ENCODE results near the gene HOXC13. TPM values are rescaled to one million over a fixed set of nuclear protein-coding genes. Genes with fewer than 3 reads are reported as not detected.

The HOXC13 gene
- total RNA-seq, 1 donor from 2014 or later: not detected

- H3K9me3 Mint-ChIP-seq: no peaks in the 10 kb centered on the region
- POLR2A ChIA-PET: no interaction called here
- H3K4me3 Mint-ChIP-seq: no peak overlapping the region
- peaks cover 45% of the 10 kb centered on the region for H3K27me3 Mint-ChIP-seq
- ATAC-seq (ENCODE audit: low read depth) (no peak), DNase-seq (no peak)
- no peaks in the 10 kb centered on the region for H3K36me3 Mint-ChIP-seq (ENCODE audit: low read depth)
- H3K27ac Mint-ChIP-seq: no peak overlapping the region
- H3K4me1 Mint-ChIP-seq: no peaks in the 10 kb centered on the region
- no peak for TF ChIP-seq CTCF (IDR thresholded peaks at IDR 0.05)
- intact Hi-C loops (cut with micrococcal nuclease): no loop called here
- CTCF ChIA-PET: no interaction called here
Observed at GRCh38 chr12:53916788-53917655, 21.6 kb upstream of the HOXC13 start.

GRCh38 chr12:53924521-53925405 lies 13.9 kb upstream of the HOXC13 start:
- intact Hi-C loops (cut with micrococcal nuclease): no loop called here
- H3K36me3 Mint-ChIP-seq (ENCODE audit: low read depth): no peaks in the 10 kb centered on the region
- POLR2A ChIA-PET: no interaction called here
- CTCF ChIA-PET: no interaction called here
- no peak for DNase-seq
- H3K27me3 Mint-ChIP-seq: peaks cover 77% of the 10 kb centered on the region
- no peak overlapping the region for H3K27ac Mint-ChIP-seq
- TF ChIP-seq CTCF (IDR thresholded peaks at IDR 0.05): no peak
- H3K4me3 Mint-ChIP-seq: no peak overlapping the region
- H3K9me3 Mint-ChIP-seq: no peaks in the 10 kb centered on the region
- peaks cover 7% of the 10 kb centered on the region for H3K4me1 Mint-ChIP-seq
- no peak for ATAC-seq (ENCODE audit: low read depth)

GRCh38 chr12:53927220-53928029 lies 11.2 kb upstream of the HOXC13 start:
- DNase-seq (no peak), ATAC-seq (ENCODE audit: low read depth) (no peak)
- Mint-ChIP-seq H3K27ac (no peak overlapping the region), H3K36me3 (ENCODE audit: low read depth) (no peaks in the 10 kb centered on the region), H3K27me3 (peaks cover 83% of the 10 kb centered on the region), H3K4me3 (no peak overlapping the region), H3K9me3 (no peaks in the 10 kb centered on the region), H3K4me1 (peaks cover 7% of the 10 kb centered on the region)
- ChIA-PET CTCF (no interaction called here), POLR2A (interaction anchor here (0.6 kb wide), 1 partner anchor 265 kb away, joined by 5 read pairs; no protein-coding TSS in a partner anchor)
- no peak for TF ChIP-seq CTCF (IDR thresholded peaks at IDR 0.05)
- intact Hi-C loops (cut with micrococcal nuclease): no loop called here

GRCh38 chr12:53928054-53928835 lies 10.4 kb upstream of the HOXC13 start:
- intact Hi-C loops (cut with micrococcal nuclease): no loop called here
- H3K4me3 Mint-ChIP-seq: no peak overlapping the region

More at GRCh38 chr12:53928054-53928835, 10.4 kb upstream of the HOXC13 start:
- DNase-seq (no peak), ATAC-seq (ENCODE audit: low read depth) (no peak)
- no peaks in the 10 kb centered on the region for H3K36me3 Mint-ChIP-seq (ENCODE audit: low read depth)
- no peak for TF ChIP-seq CTCF (IDR thresholded peaks at IDR 0.05)
- peaks cover 7% of the 10 kb centered on the region for H3K4me1 Mint-ChIP-seq
- POLR2A ChIA-PET: interaction anchor here (0.6 kb wide), 1 partner anchor 264 kb away, joined by 5 read pairs; no protein-coding TSS in a partner anchor
- H3K27me3 Mint-ChIP-seq: peaks cover 83% of the 10 kb centered on the region
- CTCF ChIA-PET: no interaction called here
- no peak overlapping the region for H3K27ac Mint-ChIP-seq
- no peaks in the 10 kb centered on the region for H3K9me3 Mint-ChIP-seq
